Fibroblast of pulmonary artery (primary cell): ENCODE measurements around the gene CATSPERD.
"Not testable (repeated sequence)": the region's sequence is repeated elsewhere in the genome, so short reads cannot be mapped to it uniquely, and the experiment has no call there.

ENCODE experiments used
- DNase-seq: peaks from one replicate; pipeline ENCODE4 v3.0.0-alpha.2; 2010; ENCODE audit warnings: low read depth
- H3K4me3 ChIP-seq: replicated peaks from 2 replicates; pipeline ENCODE4 v1.5.1; 2011; ENCODE audit warnings: low read depth, mild to moderate bottlenecking, control low read depth, low read length, moderate library complexity
- CTCF ChIP-seq: IDR thresholded peaks from 2 replicates; pipeline ENCODE4 v1.5.1; 2011; ENCODE audit warnings: mild to moderate bottlenecking, control low read depth, low read length, inconsistent platforms; ENCODE audit errors: missing control alignments

The CATSPERD gene

DNA sequence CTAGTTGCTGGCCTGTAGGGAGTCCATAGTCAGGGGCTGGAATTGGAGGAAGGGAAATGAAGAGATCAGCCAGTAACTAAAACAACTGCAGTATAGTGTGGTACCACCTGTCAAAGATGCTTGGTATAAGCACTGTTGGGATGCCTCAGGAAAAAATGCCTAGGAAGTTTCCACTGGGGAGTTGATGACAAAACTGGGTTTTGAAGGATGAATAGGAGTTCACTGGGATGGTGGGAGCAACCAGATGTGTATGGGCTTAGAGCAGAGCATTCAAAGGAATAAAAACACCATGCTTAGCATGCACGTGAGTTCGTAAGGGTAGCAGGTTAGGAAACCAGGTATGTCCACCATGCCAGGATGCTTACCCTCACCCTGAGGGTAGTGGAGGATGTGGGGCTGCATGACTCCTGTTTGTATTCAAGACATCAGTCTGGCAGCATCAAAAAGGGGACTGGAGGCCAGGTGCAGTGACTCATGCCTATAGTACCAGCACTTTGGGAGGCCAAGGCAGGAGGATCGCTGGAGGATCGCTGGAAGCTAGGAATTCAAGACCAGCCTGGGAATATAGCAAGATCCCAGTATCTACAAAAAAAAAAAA, 7.1 kb downstream of the CATSPERD start:
- no peak overlapping the region for H3K4me3 ChIP-seq
- no peak for DNase-seq
- TF ChIP-seq CTCF: no peak

- not testable (repeated sequence) for H3K4me3 ChIP-seq, DNase-seq
Observed at GRCh38 chr19:5733172-5733571, 12.7 kb downstream of the CATSPERD start.

GRCh38 chr19:5738423-5738822, 18.0 kb downstream of the CATSPERD start:
- peak; percentile 11 for DNase-seq
- H3K4me3 ChIP-seq: no peak overlapping the region

DNA sequence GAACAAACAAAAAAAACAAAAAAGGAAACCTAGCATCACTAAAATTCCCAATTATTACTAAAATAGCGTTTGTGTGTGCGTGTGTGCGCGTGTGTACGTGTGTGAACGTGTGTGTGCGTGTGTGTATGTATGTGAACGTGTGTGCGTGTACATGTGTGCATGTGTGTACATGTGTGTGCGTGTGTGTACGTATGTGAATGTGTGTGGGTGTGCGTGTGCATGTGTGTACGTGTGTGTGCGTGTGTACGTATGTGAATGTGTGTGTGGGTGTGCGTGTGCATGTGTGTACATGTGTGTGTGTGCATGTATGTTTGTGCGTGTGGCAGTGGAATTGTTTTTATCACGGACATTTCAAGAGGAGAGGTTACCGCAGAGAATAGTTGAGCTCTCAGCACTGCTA, 21.6 kb downstream of the CATSPERD start:
- H3K4me3 ChIP-seq: no peak overlapping the region
- DNase-seq: no peak
- TF ChIP-seq CTCF: no peak

More at GRCh38 chr19:5738423-5738822, 18.0 kb downstream of the CATSPERD start:
- TF ChIP-seq CTCF: no peak

GRCh38 chr19:5743630-5744029, 23.2 kb downstream of the CATSPERD start:
- TF ChIP-seq CTCF: no peak
- no peak overlapping the region for H3K4me3 ChIP-seq
- DNase-seq: no peak

DNA sequence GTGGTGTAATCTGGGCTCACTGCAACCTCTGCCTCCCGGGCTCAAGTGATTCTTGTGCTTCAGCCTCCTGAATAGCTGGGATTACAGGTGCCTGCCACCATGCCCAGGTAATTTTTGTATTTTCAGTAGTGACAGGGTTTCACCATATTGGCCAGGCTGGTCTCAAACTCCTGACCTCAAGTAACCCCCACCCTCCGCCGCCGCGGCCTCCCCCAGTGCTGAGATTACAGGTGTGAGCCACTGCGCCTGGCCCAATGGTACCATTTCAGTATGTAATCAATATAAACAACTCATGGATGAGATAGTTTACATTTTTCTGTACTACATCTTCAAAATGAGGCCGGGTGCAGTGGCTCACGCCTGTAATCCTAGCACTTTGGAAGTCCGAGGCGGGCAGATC, 24.6 kb downstream of the CATSPERD start:
- not testable (repeated sequence) for H3K4me3 ChIP-seq, DNase-seq

GRCh38 chr19:5748920-5749319, 28.5 kb downstream of the CATSPERD start:
- not testable (repeated sequence) for DNase-seq, H3K4me3 ChIP-seq

DNA sequence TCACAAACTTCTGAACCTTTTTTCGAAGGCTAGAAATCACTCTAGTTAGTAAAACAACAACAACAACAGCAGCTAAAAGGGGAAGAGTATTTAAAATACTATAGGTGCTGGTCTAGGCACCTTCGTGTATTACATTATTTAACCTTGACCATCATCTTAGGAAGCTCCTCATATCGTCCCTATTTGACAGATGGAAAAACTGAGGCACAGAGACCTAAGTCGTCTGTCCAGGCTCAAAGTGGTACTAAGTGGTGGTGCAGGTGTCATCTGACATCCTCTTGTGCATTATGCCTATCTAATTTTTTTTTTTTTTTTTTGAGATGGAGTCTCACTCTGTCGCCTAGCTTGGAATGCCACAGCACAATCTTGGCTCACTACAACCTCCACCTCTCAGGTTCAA, 29.1 kb downstream of the CATSPERD start:
- H3K4me3 ChIP-seq: no peak overlapping the region
- no peak for TF ChIP-seq CTCF
- DNase-seq: no peak

- TF ChIP-seq CTCF: no peak
- DNase-seq: no peak
- H3K4me3 ChIP-seq: no peak overlapping the region
Observed at GRCh38 chr19:5751709-5752108, 31.3 kb downstream of the CATSPERD start.
